ENCODE results near the gene RIMBP2.

RIMBP2 gene

GRCh38 chr12:130556486-130557055 is 159.5 kb downstream of the RIMBP2 start:
- H3K4me3 ChIP-seq (ENCODE audit: low read depth, low read length), result no peak overlapping the region
- DNase-seq (ENCODE audit: low read depth), result no peak
- TF ChIP-seq CTCF (IDR thresholded peaks at IDR 0.05; ENCODE audit: insufficient read depth, low read depth, low read length, missing control alignments), result no peak

- no peak for DNase-seq (ENCODE audit: low read depth)
- TF ChIP-seq CTCF (IDR thresholded peaks at IDR 0.05; ENCODE audit: insufficient read depth, low read depth, low read length, missing control alignments), result no peak
- H3K4me3 ChIP-seq (ENCODE audit: low read depth, low read length), result no peak overlapping the region
These were observed 160.2 kb downstream of the RIMBP2 start for GRCh38 chr12:130555628-130556485.

- H3K4me3 ChIP-seq (ENCODE audit: low read depth, low read length), result no peak overlapping the region
- DNase-seq (ENCODE audit: low read depth), result no peak
- no peak for TF ChIP-seq CTCF (IDR thresholded peaks at IDR 0.05; ENCODE audit: insufficient read depth, low read depth, low read length, missing control alignments)
These were observed 160.9 kb downstream of the RIMBP2 start for GRCh38 chr12:130555221-130555620.

- H3K4me3 ChIP-seq (ENCODE audit: low read depth, low read length), result no peak overlapping the region
- DNase-seq (ENCODE audit: low read depth), result no peak
- no peak for TF ChIP-seq CTCF (IDR thresholded peaks at IDR 0.05; ENCODE audit: insufficient read depth, low read depth, low read length, missing control alignments)
These were observed 163.6 kb downstream of the RIMBP2 start for GRCh38 chr12:130552483-130552996.

GRCh38 chr12:130549361-130549760 is 166.7 kb downstream of the RIMBP2 start:
- no peak for TF ChIP-seq CTCF (IDR thresholded peaks at IDR 0.05; ENCODE audit: insufficient read depth, low read depth, low read length, missing control alignments)
- no peak overlapping the region for H3K4me3 ChIP-seq (ENCODE audit: low read depth, low read length)

GRCh38 chr12:130547480-130548155 is 168.5 kb downstream of the RIMBP2 start:
- no peak overlapping the region for H3K4me3 ChIP-seq (ENCODE audit: low read depth, low read length)
- TF ChIP-seq CTCF (IDR thresholded peaks at IDR 0.05; ENCODE audit: insufficient read depth, low read depth, low read length, missing control alignments), result no peak
- no peak for DNase-seq (ENCODE audit: low read depth)

More at GRCh38 chr12:130549361-130549760, 166.7 kb downstream of the RIMBP2 start:
- no peak for DNase-seq (ENCODE audit: low read depth)

Measured in GM12865 (cell line).